HepG2 (cell line): Measurements from ENCODE around the gene PCDHGB7. TPM values are rescaled to one million over a fixed set of nuclear protein-coding genes. Genes with fewer than 3 reads are reported as not detected.
"Not testable (repeated sequence)": the region's sequence is repeated elsewhere in the genome, so short reads cannot be mapped to it uniquely, and the experiment has no call there.

Experiments
- ATAC-seq: fragments of 200-7000 bp; cut with Tn5 transposase; 3 replicates; pipeline ENCODE4 v1.9.1; 2020; ENCODE audit warnings: mild to moderate bottlenecking, moderate library complexity
- BruUV-seq: library from RNA; stranded (reverse); fragments of 400-500 nt; replicated peaks from 2 replicates; lab custom pipeline; 2021; lab: Mats Ljungman, UMichigan
- CTCF ChIA-PET: fragments of 300-600 bp; formaldehyde crosslinking; extraction: SDS; loops from one replicate; lab custom pipeline; 2021; ENCODE audit warnings: low total read pairs, inconsistent platforms, low intra/inter-chr PET ratio; lab: Yijun Ruan, JAX
- POLR2A ChIA-PET: fragments of 350-600 bp; sonication (Branson Sonifier 250); formaldehyde crosslinking; loops from one replicate; lab custom pipeline; 2020; ENCODE audit warnings: antibody characterized with exemption, inconsistent platforms; lab: Yijun Ruan, JAX
- DNase-seq: peaks from one replicate; pipeline ENCODE4 v3.0.0-alpha.2; 2015; ENCODE audit warnings: low spot score
- FAIRE-seq: peaks from 3 replicates; lab custom pipeline; 2011; peaks lifted over from hg19 to GRCh38; lab: Jason Lieb, UNC
- H2AFZ ChIP-seq: one replicate; pipeline ENCODE4 v1.6.1; 2011; ENCODE audit warnings: low read length, inconsistent platforms
- H3K27ac ChIP-seq: fragments of 300-600 bp; 3 replicates; pipeline ENCODE4 v1.8.0; 2011; ENCODE audit warnings: mixed run types, mild to moderate bottlenecking, mixed read lengths, low read length, inconsistent platforms; ENCODE audit not compliant: insufficient read depth; ENCODE audit errors: extremely low read length
- H3K27me3 ChIP-seq, 2 experiments: fragments of 200-600 bp in 1 of 2; 2 replicates in 1 of 2; 3 replicates in 1 of 2; pipeline versions ENCODE4 v1.6.0 to v1.8.0; 2011; ENCODE audit warnings: low read length in 2 of 2, mild to moderate bottlenecking in 2 of 2, moderate library complexity in 2 of 2, inconsistent platforms in 1 of 2; ENCODE audit not compliant: insufficient read depth in 2 of 2, control insufficient read depth in 1 of 2
- H3K36me3 ChIP-seq, 2 experiments: fragments of 200-600 bp in 1 of 2; replicated peaks in 1 of 2; 2 replicates in 1 of 2; 3 replicates in 1 of 2; pipeline versions ENCODE4 v1.5.1 to v1.8.0; 2011; ENCODE audit warnings: low read length in 2 of 2, inconsistent platforms in 1 of 2; ENCODE audit not compliant: insufficient read depth in 2 of 2, control insufficient read depth in 1 of 2
- H3K4me1 ChIP-seq: 2 replicates; pipeline ENCODE4 v1.5.1; 2012; ENCODE audit warnings: low read length, inconsistent platforms; ENCODE audit not compliant: insufficient read depth
- H3K4me2 ChIP-seq: 2 replicates; pipeline ENCODE4 v1.6.0; 2011; ENCODE audit warnings: low read depth, low read length, inconsistent platforms
- H3K4me3 ChIP-seq, 3 experiments: fragments of 200-600 bp in 1 of 3; sonication (generic), shearing (Covaris generic) in 1 of 3; replicated peaks in 1 of 3; 2 replicates each; pipeline ENCODE4 v1.5.1; 2011 to 2016; ENCODE audit warnings: low read length in 3 of 3, inconsistent platforms in 2 of 3, low read depth in 2 of 3, mild to moderate bottlenecking in 2 of 3, control low read depth in 1 of 3, mixed read lengths in 1 of 3; ENCODE audit not compliant: insufficient read depth in 1 of 3
- H3K79me2 ChIP-seq: one replicate; pipeline ENCODE4 v1.6.1; 2011; ENCODE audit warnings: low read length, inconsistent platforms; ENCODE audit not compliant: insufficient read depth
- H3K9ac ChIP-seq: 2 replicates; pipeline ENCODE4 v1.6.0; 2011; ENCODE audit warnings: mild to moderate bottlenecking, low read depth, low read length, inconsistent platforms; ENCODE audit not compliant: insufficient read depth
- H3K9me3 ChIP-seq: 2 replicates; pipeline ENCODE4 v1.5.1; 2012; ENCODE audit warnings: mild to moderate bottlenecking, low read length
- H4K20me1 ChIP-seq: 2 replicates; pipeline ENCODE4 v1.6.0; 2011; ENCODE audit warnings: inconsistent platforms, mild to moderate bottlenecking, low read length, moderate library complexity; ENCODE audit not compliant: insufficient read depth
- KDM2A ChIP-seq: sonication (generic); formaldehyde crosslinking; IDR thresholded peaks from 2 replicates; pipeline ENCODE4 v1.4.0; 2020; ENCODE audit warnings: low read depth, missing genetic modification reagents, borderline replicate concordance
- PHF8 ChIP-seq: sonication (generic); formaldehyde crosslinking; IDR thresholded peaks from 2 replicates; pipeline ENCODE4 v1.5.0; 2020; ENCODE audit warnings: missing genetic modification reagents
- RAD21 ChIP-seq: fragments of 450-650 bp; formaldehyde crosslinking; IDR thresholded peaks from 2 replicates; pipeline ENCODE4 v1.5.0; 2020; ENCODE audit warnings: mild to moderate bottlenecking
- STAG1 ChIP-seq: sonication (generic); formaldehyde crosslinking; IDR thresholded peaks from 2 replicates; pipeline ENCODE4 v1.4.0; 2020; ENCODE audit warnings: missing genetic modification reagents
- WGBS: methylation state at CpG from one replicate; pipeline ENCODE4 v1.1.6; 2017; ENCODE audit warnings: low lambda C conversion rate; 5-methylcytosine and 5-hydroxymethylcytosine counted together
- in situ Hi-C: cut with HindIII; loops from 2 replicates; pipeline ENCODE4 v1.10.0; 2017; ENCODE audit warnings: low pct_unique_long_range_greater_than_20kb; ENCODE audit not compliant: extremely low pct_ligation_motif_present
- intact Hi-C: fragments of 100-400 bp; cut with micrococcal nuclease; formaldehyde crosslinking; loops from one replicate; pipeline ENCODE4 v1.10.0; 2022; ENCODE audit not compliant: unreplicated experiment
- polyA plus RNA-seq, 8 experiments: library from polyadenylated mRNA; depleted of rRNA in 3 of 8; stranded (reverse) in 7 of 8; unstranded in 1 of 8; fragments of >200 nt; fragmentation: Illumina TruSeq in 4 of 8; extraction: Trizol in 4 of 8; gene quantifications; 2 replicates each; pipeline versions ENCODE4 v1.2.1 to v1.2.3, GENCODE V29; 2011 to 2016; ENCODE audit warnings: low read depth in 4 of 8, missing spikeins in 1 of 8, mixed read lengths in 1 of 8; ENCODE audit not compliant: insufficient read depth in 1 of 8
- total RNA-seq, 5 experiments: library from RNA; depleted of rRNA; stranded (reverse); fragments of >200 nt; fragmentation: Illumina TruSeq; extraction: Trizol; gene quantifications; 2 replicates each; pipeline ENCODE4 v1.2.3, GENCODE V29; 2016; ENCODE audit warnings: low read depth in 1 of 5
- TF ChIP-seq, protein P1 (sequence below): sonication (generic); formaldehyde crosslinking; IDR thresholded peaks from 2 replicates; pipeline ENCODE4 v1.5.0; 2020; ENCODE audit warnings: mild to moderate bottlenecking, missing genetic modification reagents, moderate library complexity
- TF ChIP-seq, protein P2 (sequence below): sonication (generic); formaldehyde crosslinking; IDR thresholded peaks from 2 replicates; pipeline ENCODE4 v1.4.0; 2020; ENCODE audit warnings: missing genetic modification reagents
- TF ChIP-seq, protein P3 (sequence below): sonication (generic); formaldehyde crosslinking; IDR thresholded peaks from 2 replicates; pipeline ENCODE4 v1.5.1; 2020; ENCODE audit warnings: mild to moderate bottlenecking, missing genetic modification reagents, moderate library complexity

PCDHGB7 gene
- total and polyA plus RNA-seq, 2 of the 13 experiments (the other 11 are each of a cell fraction or from before 2014, with no cell fraction given): 0.08 to 0.18 TPM

GRCh38 chr5:141387557-141388311 lies 29.7 kb upstream of the PCDHGB7 start, which contains the start of gene PCDHGB4:
Gene PCDHGB4, plus strand, starts transcription at chr5:141387698. Its CDS starts 187 bp downstream, at chr5:141387885.
- H3K27me3 ChIP-seq, H3K9ac ChIP-seq, H2AFZ ChIP-seq, intact Hi-C loops, H3K4me1 ChIP-seq, H3K27ac ChIP-seq, H3K79me2 ChIP-seq, H3K36me3 ChIP-seq, in situ Hi-C loops, H4K20me1 ChIP-seq: not testable (repeated sequence)
- ChIA-PET POLR2A (interaction anchor here (1.2 kb wide), 1 partner anchor 67 kb away, joined by 3 read pairs; the partner anchor contains the start of gene TAF7), CTCF (interaction anchor here (0.6 to 1.5 kb wide), 3 partner anchors 137 to 177 kb away, joined by 3 to 8 read pairs (median 3); no protein-coding TSS in a partner anchor)
- peaks cover 18% of the 10 kb centered on the region for H3K9me3 ChIP-seq
- BruUV-seq: TSS peak; percentile 47
- peak; percentile 44 for FAIRE-seq
- DNase-seq: peak; percentile 16
- WGBS: 46% methylated on average over 18 of the region's 40 CpGs
- ATAC-seq: peak; percentile 96
- H3K4me3 ChIP-seq: peak within 1 kb of the TSS in 2 of 3 experiments; percentile 39 to 50; a peak in 4 of 6 replicates
- H3K4me2 ChIP-seq: peak within 1 kb of the TSS; percentile 51
- peak; percentile 31; the same call in 1 of the 2 replicates for TF ChIP-seq KDM2A
- TF ChIP-seq, protein P1, sequence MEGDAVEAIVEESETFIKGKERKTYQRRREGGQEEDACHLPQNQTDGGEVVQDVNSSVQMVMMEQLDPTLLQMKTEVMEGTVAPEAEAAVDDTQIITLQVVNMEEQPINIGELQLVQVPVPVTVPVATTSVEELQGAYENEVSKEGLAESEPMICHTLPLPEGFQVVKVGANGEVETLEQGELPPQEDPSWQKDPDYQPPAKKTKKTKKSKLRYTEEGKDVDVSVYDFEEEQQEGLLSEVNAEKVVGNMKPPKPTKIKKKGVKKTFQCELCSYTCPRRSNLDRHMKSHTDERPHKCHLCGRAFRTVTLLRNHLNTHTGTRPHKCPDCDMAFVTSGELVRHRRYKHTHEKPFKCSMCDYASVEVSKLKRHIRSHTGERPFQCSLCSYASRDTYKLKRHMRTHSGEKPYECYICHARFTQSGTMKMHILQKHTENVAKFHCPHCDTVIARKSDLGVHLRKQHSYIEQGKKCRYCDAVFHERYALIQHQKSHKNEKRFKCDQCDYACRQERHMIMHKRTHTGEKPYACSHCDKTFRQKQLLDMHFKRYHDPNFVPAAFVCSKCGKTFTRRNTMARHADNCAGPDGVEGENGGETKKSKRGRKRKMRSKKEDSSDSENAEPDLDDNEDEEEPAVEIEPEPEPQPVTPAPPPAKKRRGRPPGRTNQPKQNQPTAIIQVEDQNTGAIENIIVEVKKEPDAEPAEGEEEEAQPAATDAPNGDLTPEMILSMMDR (CRISPR knock-in tag): peak; percentile 66
- TF ChIP-seq RAD21: peak; percentile 59
- TF ChIP-seq, protein P2, sequence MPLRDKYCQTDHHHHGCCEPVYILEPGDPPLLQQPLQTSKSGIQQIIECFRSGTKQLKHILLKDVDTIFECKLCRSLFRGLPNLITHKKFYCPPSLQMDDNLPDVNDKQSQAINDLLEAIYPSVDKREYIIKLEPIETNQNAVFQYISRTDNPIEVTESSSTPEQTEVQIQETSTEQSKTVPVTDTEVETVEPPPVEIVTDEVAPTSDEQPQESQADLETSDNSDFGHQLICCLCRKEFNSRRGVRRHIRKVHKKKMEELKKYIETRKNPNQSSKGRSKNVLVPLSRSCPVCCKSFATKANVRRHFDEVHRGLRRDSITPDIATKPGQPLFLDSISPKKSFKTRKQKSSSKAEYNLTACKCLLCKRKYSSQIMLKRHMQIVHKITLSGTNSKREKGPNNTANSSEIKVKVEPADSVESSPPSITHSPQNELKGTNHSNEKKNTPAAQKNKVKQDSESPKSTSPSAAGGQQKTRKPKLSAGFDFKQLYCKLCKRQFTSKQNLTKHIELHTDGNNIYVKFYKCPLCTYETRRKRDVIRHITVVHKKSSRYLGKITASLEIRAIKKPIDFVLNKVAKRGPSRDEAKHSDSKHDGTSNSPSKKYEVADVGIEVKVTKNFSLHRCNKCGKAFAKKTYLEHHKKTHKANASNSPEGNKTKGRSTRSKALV (CRISPR knock-in tag): peak; percentile 46; the same call in 1 of the 2 replicates
- TF ChIP-seq, protein P3, sequence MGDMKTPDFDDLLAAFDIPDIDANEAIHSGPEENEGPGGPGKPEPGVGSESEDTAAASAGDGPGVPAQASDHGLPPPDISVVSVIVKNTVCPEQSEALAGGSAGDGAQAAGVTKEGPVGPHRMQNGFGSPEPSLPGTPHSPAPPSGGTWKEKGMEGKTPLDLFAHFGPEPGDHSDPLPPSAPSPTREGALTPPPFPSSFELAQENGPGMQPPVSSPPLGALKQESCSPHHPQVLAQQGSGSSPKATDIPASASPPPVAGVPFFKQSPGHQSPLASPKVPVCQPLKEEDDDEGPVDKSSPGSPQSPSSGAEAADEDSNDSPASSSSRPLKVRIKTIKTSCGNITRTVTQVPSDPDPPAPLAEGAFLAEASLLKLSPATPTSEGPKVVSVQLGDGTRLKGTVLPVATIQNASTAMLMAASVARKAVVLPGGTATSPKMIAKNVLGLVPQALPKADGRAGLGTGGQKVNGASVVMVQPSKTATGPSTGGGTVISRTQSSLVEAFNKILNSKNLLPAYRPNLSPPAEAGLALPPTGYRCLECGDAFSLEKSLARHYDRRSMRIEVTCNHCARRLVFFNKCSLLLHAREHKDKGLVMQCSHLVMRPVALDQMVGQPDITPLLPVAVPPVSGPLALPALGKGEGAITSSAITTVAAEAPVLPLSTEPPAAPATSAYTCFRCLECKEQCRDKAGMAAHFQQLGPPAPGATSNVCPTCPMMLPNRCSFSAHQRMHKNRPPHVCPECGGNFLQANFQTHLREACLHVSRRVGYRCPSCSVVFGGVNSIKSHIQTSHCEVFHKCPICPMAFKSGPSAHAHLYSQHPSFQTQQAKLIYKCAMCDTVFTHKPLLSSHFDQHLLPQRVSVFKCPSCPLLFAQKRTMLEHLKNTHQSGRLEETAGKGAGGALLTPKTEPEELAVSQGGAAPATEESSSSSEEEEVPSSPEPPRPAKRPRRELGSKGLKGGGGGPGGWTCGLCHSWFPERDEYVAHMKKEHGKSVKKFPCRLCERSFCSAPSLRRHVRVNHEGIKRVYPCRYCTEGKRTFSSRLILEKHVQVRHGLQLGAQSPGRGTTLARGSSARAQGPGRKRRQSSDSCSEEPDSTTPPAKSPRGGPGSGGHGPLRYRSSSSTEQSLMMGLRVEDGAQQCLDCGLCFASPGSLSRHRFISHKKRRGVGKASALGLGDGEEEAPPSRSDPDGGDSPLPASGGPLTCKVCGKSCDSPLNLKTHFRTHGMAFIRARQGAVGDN (CRISPR knock-in tag): peak; percentile 3; the same call in 1 of the 2 replicates
- TF ChIP-seq PHF8 (CRISPR knock-in tag): 0 out of 2 replicates have a peak, but pooled peaks have one; percentile 19
- TF ChIP-seq STAG1 (CRISPR knock-in tag): peak; percentile 64
- TF ChIP-seq, all 625 proteins: peak for 7; not testable (repeated sequence) for 618
